Measurements from ENCODE around the gene ARHGAP12.

ARHGAP12 gene

GRCh38 chr10:31871266-31872065, 57.2 kb downstream of the ARHGAP12 start:
- Histone ChIP-seq H3K36me3 (ENCODE audit: control insufficient read depth in 1 of 2, insufficient read depth in 2 of 2, low read length in 2 of 2) (no peaks in the 10 kb centered on the region), H3K4me1 (ENCODE audit: control insufficient read depth in 1 of 2, insufficient read depth in 2 of 2, low read length in 2 of 2) (no peaks in the 10 kb centered on the region), H3K27ac (ENCODE audit: low read length) (no peak overlapping the region), H3K4me3 (ENCODE audit: low read depth in 1 of 2, low read length in 2 of 2) (no peak overlapping the region), H3K27me3 (ENCODE audit: low read depth, low read length) (no peaks in the 10 kb centered on the region), H3K9me3 (ENCODE audit: control insufficient read depth in 1 of 2, low read length in 2 of 2) (no peaks in the 10 kb centered on the region)

- Histone ChIP-seq H3K4me3 (ENCODE audit: low read depth in 1 of 2, low read length in 2 of 2) (no peak overlapping the region), H3K36me3 (ENCODE audit: control insufficient read depth in 1 of 2, insufficient read depth in 2 of 2, low read length in 2 of 2) (no peaks in the 10 kb centered on the region), H3K9me3 (ENCODE audit: control insufficient read depth in 1 of 2, low read length in 2 of 2) (no peaks in the 10 kb centered on the region), H3K4me1 (ENCODE audit: control insufficient read depth in 1 of 2, insufficient read depth in 2 of 2, low read length in 2 of 2) (peaks cover 2 to 14% of the 10 kb centered on the region in 2 donors), H3K27me3 (ENCODE audit: low read depth, low read length) (no peaks in the 10 kb centered on the region), H3K27ac (ENCODE audit: low read length) (no peak overlapping the region)
These were observed 61.0 kb downstream of the ARHGAP12 start for GRCh38 chr10:31867646-31868045.

- Histone ChIP-seq H3K4me1 (ENCODE audit: control insufficient read depth in 1 of 2, insufficient read depth in 2 of 2, low read length in 2 of 2) (peaks cover 10 to 18% of the 10 kb centered on the region in 2 donors), H3K27me3 (ENCODE audit: low read depth, low read length) (no peaks in the 10 kb centered on the region), H3K9me3 (ENCODE audit: control insufficient read depth in 1 of 2, low read length in 2 of 2) (no peaks in the 10 kb centered on the region), H3K36me3 (ENCODE audit: control insufficient read depth in 1 of 2, insufficient read depth in 2 of 2, low read length in 2 of 2) (no peaks in the 10 kb centered on the region), H3K4me3 (ENCODE audit: low read depth in 1 of 2, low read length in 2 of 2) (no peak overlapping the region), H3K27ac (ENCODE audit: low read length) (no peak overlapping the region)
These were observed 62.4 kb downstream of the ARHGAP12 start for GRCh38 chr10:31866118-31866670.

GRCh38 chr10:31864834-31865518, 63.7 kb downstream of the ARHGAP12 start:
- peaks cover 10 to 18% of the 10 kb centered on the region in 2 donors for H3K4me1 ChIP-seq (ENCODE audit: control insufficient read depth in 1 of 2, insufficient read depth in 2 of 2, low read length in 2 of 2)
- peak overlapping the region; percentile 37 for H3K27ac ChIP-seq (ENCODE audit: low read length)
- no peaks in the 10 kb centered on the region for H3K9me3 ChIP-seq (ENCODE audit: control insufficient read depth in 1 of 2, low read length in 2 of 2)
- H3K36me3 ChIP-seq (ENCODE audit: control insufficient read depth in 1 of 2, insufficient read depth in 2 of 2, low read length in 2 of 2): peaks cover 0 to 9% of the 10 kb centered on the region in 2 donors
- no peaks in the 10 kb centered on the region for H3K27me3 ChIP-seq (ENCODE audit: low read depth, low read length)
- peak overlapping the region in 1 of 2 donors; percentile 18 for H3K4me3 ChIP-seq (ENCODE audit: low read depth in 1 of 2, low read length in 2 of 2)

- Histone ChIP-seq H3K9me3 (ENCODE audit: control insufficient read depth in 1 of 2, low read length in 2 of 2) (no peaks in the 10 kb centered on the region), H3K4me3 (ENCODE audit: low read depth in 1 of 2, low read length in 2 of 2) (no peak overlapping the region), H3K4me1 (ENCODE audit: control insufficient read depth in 1 of 2, insufficient read depth in 2 of 2, low read length in 2 of 2) (no peaks in the 10 kb centered on the region), H3K27ac (ENCODE audit: low read length) (no peak overlapping the region), H3K36me3 (ENCODE audit: control insufficient read depth in 1 of 2, insufficient read depth in 2 of 2, low read length in 2 of 2) (peaks cover 11 to 15% of the 10 kb centered on the region in 2 donors), H3K27me3 (ENCODE audit: low read depth, low read length) (no peaks in the 10 kb centered on the region)
These were observed 73.6 kb downstream of the ARHGAP12 start for GRCh38 chr10:31855033-31855432.

GRCh38 chr10:31853629-31854028, 75.0 kb downstream of the ARHGAP12 start:
- peaks cover 5 to 8% of the 10 kb centered on the region in 2 donors for H3K36me3 ChIP-seq (ENCODE audit: control insufficient read depth in 1 of 2, insufficient read depth in 2 of 2, low read length in 2 of 2)
- no peak overlapping the region for H3K4me3 ChIP-seq (ENCODE audit: low read depth in 1 of 2, low read length in 2 of 2)
- H3K9me3 ChIP-seq (ENCODE audit: control insufficient read depth in 1 of 2, low read length in 2 of 2): no peaks in the 10 kb centered on the region
- H3K4me1 ChIP-seq (ENCODE audit: control insufficient read depth in 1 of 2, insufficient read depth in 2 of 2, low read length in 2 of 2): no peaks in the 10 kb centered on the region
- H3K27ac ChIP-seq (ENCODE audit: low read length): no peak overlapping the region
- no peaks in the 10 kb centered on the region for H3K27me3 ChIP-seq (ENCODE audit: low read depth, low read length)

GRCh38 chr10:31851216-31851615, 77.4 kb downstream of the ARHGAP12 start:
- Histone ChIP-seq H3K36me3 (ENCODE audit: control insufficient read depth in 1 of 2, insufficient read depth in 2 of 2, low read length in 2 of 2) (no peaks in the 10 kb centered on the region), H3K9me3 (ENCODE audit: control insufficient read depth in 1 of 2, low read length in 2 of 2) (no peaks in the 10 kb centered on the region), H3K27ac (ENCODE audit: low read length) (no peak overlapping the region), H3K4me1 (ENCODE audit: control insufficient read depth in 1 of 2, insufficient read depth in 2 of 2, low read length in 2 of 2) (no peaks in the 10 kb centered on the region), H3K27me3 (ENCODE audit: low read depth, low read length) (no peaks in the 10 kb centered on the region), H3K4me3 (ENCODE audit: low read depth in 1 of 2, low read length in 2 of 2) (no peak overlapping the region)

GRCh38 chr10:31847515-31847914, 81.1 kb downstream of the ARHGAP12 start:
- H3K4me3 ChIP-seq (ENCODE audit: low read depth in 1 of 2, low read length in 2 of 2): no peak overlapping the region
- H3K4me1 ChIP-seq (ENCODE audit: control insufficient read depth in 1 of 2, insufficient read depth in 2 of 2, low read length in 2 of 2): no peaks in the 10 kb centered on the region
- no peaks in the 10 kb centered on the region for H3K9me3 ChIP-seq (ENCODE audit: control insufficient read depth in 1 of 2, low read length in 2 of 2)
- no peaks in the 10 kb centered on the region for H3K27me3 ChIP-seq (ENCODE audit: low read depth, low read length)
- H3K36me3 ChIP-seq (ENCODE audit: control insufficient read depth in 1 of 2, insufficient read depth in 2 of 2, low read length in 2 of 2): no peaks in the 10 kb centered on the region
- H3K27ac ChIP-seq (ENCODE audit: low read length): no peak overlapping the region

- H3K36me3 ChIP-seq (ENCODE audit: control insufficient read depth in 1 of 2, insufficient read depth in 2 of 2, low read length in 2 of 2): no peaks in the 10 kb centered on the region
- no peaks in the 10 kb centered on the region for H3K27me3 ChIP-seq (ENCODE audit: low read depth, low read length)
- peaks cover 0 to 3% of the 10 kb centered on the region in 2 donors for H3K4me1 ChIP-seq (ENCODE audit: control insufficient read depth in 1 of 2, insufficient read depth in 2 of 2, low read length in 2 of 2)
- H3K27ac ChIP-seq (ENCODE audit: low read length): no peak overlapping the region
- H3K9me3 ChIP-seq (ENCODE audit: control insufficient read depth in 1 of 2, low read length in 2 of 2): no peaks in the 10 kb centered on the region
- H3K4me3 ChIP-seq (ENCODE audit: low read depth in 1 of 2, low read length in 2 of 2): no peak overlapping the region
These were observed 89.9 kb downstream of the ARHGAP12 start for GRCh38 chr10:31838709-31839108.

GRCh38 chr10:31838065-31838464, 90.6 kb downstream of the ARHGAP12 start:
- no peak overlapping the region for H3K27ac ChIP-seq (ENCODE audit: low read length)
- H3K9me3 ChIP-seq (ENCODE audit: control insufficient read depth in 1 of 2, low read length in 2 of 2): no peaks in the 10 kb centered on the region
- peaks cover 0 to 3% of the 10 kb centered on the region in 2 donors for H3K4me1 ChIP-seq (ENCODE audit: control insufficient read depth in 1 of 2, insufficient read depth in 2 of 2, low read length in 2 of 2)
- no peaks in the 10 kb centered on the region for H3K36me3 ChIP-seq (ENCODE audit: control insufficient read depth in 1 of 2, insufficient read depth in 2 of 2, low read length in 2 of 2)
- H3K27me3 ChIP-seq (ENCODE audit: low read depth, low read length): no peaks in the 10 kb centered on the region
- H3K4me3 ChIP-seq (ENCODE audit: low read depth in 1 of 2, low read length in 2 of 2): no peak overlapping the region

- peaks cover 0 to 3% of the 10 kb centered on the region in 2 donors for H3K4me1 ChIP-seq (ENCODE audit: control insufficient read depth in 1 of 2, insufficient read depth in 2 of 2, low read length in 2 of 2)
- H3K27me3 ChIP-seq (ENCODE audit: low read depth, low read length): no peaks in the 10 kb centered on the region
- no peaks in the 10 kb centered on the region for H3K36me3 ChIP-seq (ENCODE audit: control insufficient read depth in 1 of 2, insufficient read depth in 2 of 2, low read length in 2 of 2)
- no peak overlapping the region for H3K4me3 ChIP-seq (ENCODE audit: low read depth in 1 of 2, low read length in 2 of 2)
- H3K9me3 ChIP-seq (ENCODE audit: control insufficient read depth in 1 of 2, low read length in 2 of 2): no peaks in the 10 kb centered on the region
- no peak overlapping the region for H3K27ac ChIP-seq (ENCODE audit: low read length)
These were observed 91.8 kb downstream of the ARHGAP12 start for GRCh38 chr10:31836569-31837406.

All from muscle layer of duodenum (tissue), 2 donors.